ENCODE results near the gene ZC2HC1C.

DNA sequence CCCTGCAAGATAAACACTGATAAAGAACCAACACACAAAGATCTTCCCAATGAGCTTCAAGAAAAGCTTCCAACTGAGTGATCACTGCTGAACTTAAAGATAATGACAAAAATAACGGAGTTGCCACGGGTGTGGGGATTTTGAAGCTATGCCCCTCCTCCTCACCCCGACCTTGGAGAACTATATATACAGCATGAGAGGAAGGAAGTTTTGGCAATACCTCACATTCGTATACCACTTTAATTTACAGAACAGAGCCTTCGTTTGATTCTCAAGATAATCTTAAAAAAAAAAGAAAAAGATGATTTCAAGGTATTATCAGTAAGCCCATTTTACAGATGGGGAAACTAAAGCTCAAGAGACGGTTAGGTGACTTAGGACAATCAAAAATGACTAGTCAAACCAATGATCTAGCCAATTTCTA, 56.7 kb downstream of the ZC2HC1C start:
- TF ChIP-seq EZH2 (IDR thresholded peaks at IDR 0.05; ENCODE audit: borderline replicate concordance, low read depth, low read length): no peak
- TF ChIP-seq CC2D1A (IDR thresholded peaks at IDR 0.05): no peak
- no peak for TF ChIP-seq ZNF3 (CRISPR knock-in tag; IDR thresholded peaks at IDR 0.05)
- no peak for TF ChIP-seq POLR2A (conservative IDR thresholded peaks at IDR 0.05)

Data from K562 (cell line).